B cell (primary cell): ENCODE data around the gene MAP2K5. TPM values are rescaled to one million over a fixed set of nuclear protein-coding genes. Genes with fewer than 3 reads are reported as not detected.

ENCODE experiments used
- ATAC-seq: fragments of 200-7000 bp; cut with Tn5 transposase; one replicate; pipeline ENCODE4 v1.10.0; 2021; ENCODE audit warnings: low read depth, mild to moderate bottlenecking, moderate number of reproducible peaks, moderate library complexity
- CTCF ChIA-PET: fragments of 350-600 bp; sonication (Branson Sonifier 250); formaldehyde crosslinking; loops from one replicate; lab custom pipeline; 2021; ENCODE audit warnings: antibody characterized with exemption, inconsistent platforms; lab: Charles Lee
- POLR2A ChIA-PET: fragments of 350-600 bp; sonication (Branson Sonifier 250); formaldehyde crosslinking; loops from one replicate; lab custom pipeline; 2021; ENCODE audit warnings: antibody characterized with exemption; lab: Charles Lee
- DNase-seq: peaks from one replicate; pipeline ENCODE4 v3.0.0; 2013
- H2AFZ ChIP-seq: 2 replicates; pipeline ENCODE4 v1.6.1; 2012; ENCODE audit warnings: mild to moderate bottlenecking, low read depth, low read length; ENCODE audit not compliant: insufficient read depth, poor library complexity, severe bottlenecking
- H3K27ac ChIP-seq, 2 donors: 1 replicate in 1 of 2; 2 replicates in 1 of 2; pipeline ENCODE4 v1.5.1; 2012 to 2013; ENCODE audit warnings: low read length in 2 of 2, mild to moderate bottlenecking in 2 of 2, moderate library complexity in 1 of 2
- H3K27me3 ChIP-seq, 4 experiments: fragments of 200-600 bp in 1 of 4; sonication (generic) in 1 of 4; replicated peaks in 1 of 4; 1 replicate in 2 of 4; 2 replicates in 2 of 4; pipeline versions ENCODE4 v1.6.1 to v1.7.0; 2013 to 2016; ENCODE audit warnings: low read length in 3 of 4, mild to moderate bottlenecking in 2 of 4, mixed read lengths in 1 of 4, moderate library complexity in 1 of 4; ENCODE audit not compliant: insufficient read depth in 4 of 4, control insufficient read depth in 3 of 4; ENCODE audit errors: control extremely low read depth in 1 of 4
- H3K36me3 ChIP-seq, 2 experiments: replicated peaks in 1 of 2; 1 replicate in 1 of 2; 2 replicates in 1 of 2; pipeline versions ENCODE4 v1.6.1 to v1.7.1; 2013; ENCODE audit warnings: low read length in 1 of 2; ENCODE audit not compliant: insufficient read depth in 2 of 2, control insufficient read depth in 1 of 2; ENCODE audit errors: control extremely low read depth in 1 of 2, extremely low read depth in 1 of 2
- H3K4me1 ChIP-seq, 2 donors: fragments of 200-600 bp in 1 of 2; sonication (generic) in 1 of 2; 1 replicate in 1 of 2; 2 replicates in 1 of 2; pipeline versions ENCODE4 v1.5.1 to v1.6.1; 2013 to 2017; ENCODE audit warnings: low read length in 2 of 2; ENCODE audit not compliant: control insufficient read depth in 2 of 2, insufficient read depth in 2 of 2
- H3K4me2 ChIP-seq: replicated peaks from 2 replicates; pipeline ENCODE3; 2012; ENCODE audit warnings: mild to moderate bottlenecking, low read depth, low read length; ENCODE audit not compliant: poor library complexity, severe bottlenecking
- H3K4me3 ChIP-seq, 5 experiments: fragments of 200-600 bp in 1 of 5; sonication (generic) in 1 of 5; 1 replicate in 3 of 5; 2 replicates in 2 of 5; pipeline versions ENCODE4 v1.5.1 to v1.7.0; 2011 to 2016; ENCODE audit warnings: low read length in 4 of 5, mild to moderate bottlenecking in 4 of 5, low read depth in 2 of 5, control low read depth in 1 of 5, moderate library complexity in 1 of 5; ENCODE audit not compliant: insufficient read depth in 1 of 5; ENCODE audit errors: control extremely low read depth in 1 of 5, extremely low read depth in 1 of 5
- H3K79me2 ChIP-seq: fragments of 200-600 bp; sonication (generic); one replicate; pipeline ENCODE4 v1.6.0; 2016; ENCODE audit warnings: low read length; ENCODE audit not compliant: control insufficient read depth, insufficient read depth
- H3K9ac ChIP-seq: fragments of 200-600 bp; sonication (generic); 2 replicates; pipeline ENCODE4 v1.6.1; 2017; ENCODE audit warnings: mild to moderate bottlenecking, low read length, moderate library complexity
- H3K9me3 ChIP-seq, 3 donors: one replicate each; pipeline versions ENCODE4 v1.6.1 to v1.7.1; 2013; ENCODE audit warnings: low read length in 2 of 3; ENCODE audit not compliant: control insufficient read depth in 2 of 3, insufficient read depth in 1 of 3; ENCODE audit errors: control extremely low read depth in 1 of 3
- H4K20me1 ChIP-seq: 2 replicates; pipeline ENCODE4 v1.6.0; 2012; ENCODE audit warnings: mild to moderate bottlenecking, low read length; ENCODE audit not compliant: insufficient read depth, control insufficient read depth, poor library complexity, severe bottlenecking
- H3K27ac Mint-ChIP-seq: one replicate; pipeline ENCODE4 v1.8.0; 2021; ENCODE audit warnings: mixed read lengths
- H3K27me3 Mint-ChIP-seq: one replicate; pipeline ENCODE4 v1.8.0; 2021; ENCODE audit warnings: mixed read lengths
- H3K4me1 Mint-ChIP-seq: one replicate; pipeline ENCODE4 v1.8.0; 2021; ENCODE audit warnings: mixed read lengths
- H3K4me3 Mint-ChIP-seq: one replicate; pipeline ENCODE4 v1.8.0; 2021; ENCODE audit warnings: mixed read lengths
- H3K9me3 Mint-ChIP-seq: one replicate; pipeline ENCODE4 v1.8.0; 2022; ENCODE audit warnings: mixed read lengths; ENCODE audit not compliant: insufficient read depth
- CTCF ChIP-seq: fragments of 200-600 bp; IDR thresholded peaks from one replicate; pipeline ENCODE4 v1.8.0; 2022; ENCODE audit warnings: antibody characterized with exemption, mild to moderate bottlenecking
- EZH2 ChIP-seq: IDR thresholded peaks from 2 replicates; pipeline ENCODE4 v1.6.1; 2012; ENCODE audit warnings: borderline replicate concordance, low read depth, mild to moderate bottlenecking, moderate library complexity, low read length; ENCODE audit not compliant: insufficient read depth, poor library complexity, severe bottlenecking
- WGBS: methylation state at CpG from one replicate; pipeline ENCODE4 v1.1.5; 2013; ENCODE audit warnings: missing lambda C conversion rate; ENCODE audit not compliant: insufficient coverage; 5-methylcytosine and 5-hydroxymethylcytosine counted together
- intact Hi-C: fragments of 100-400 bp; cut with micrococcal nuclease; formaldehyde crosslinking; loops from one replicate; pipeline ENCODE4 v1.10.0; 2022
- polyA plus RNA-seq: library from polyadenylated mRNA; depleted of rRNA; stranded (reverse); fragments of >200 nt; gene quantifications from 2 replicates; pipeline ENCODE4 v1.2.3, GENCODE V29; 2012
- total RNA-seq, 2 donors: library from RNA; stranded (reverse); fragments of 120-200 nt in 1 of 2; gene quantifications; 1 replicate in 1 of 2; 2 replicates in 1 of 2; pipeline versions ENCODE4 v1.2.3 to v1.2.4, GENCODE V29; 2013 to 2022

MAP2K5 gene
- total and polyA plus RNA-seq, 2 donors (not counting 1 experiment from before 2014, with no cell fraction given), result 11.1 to 40.0 TPM

DNA sequence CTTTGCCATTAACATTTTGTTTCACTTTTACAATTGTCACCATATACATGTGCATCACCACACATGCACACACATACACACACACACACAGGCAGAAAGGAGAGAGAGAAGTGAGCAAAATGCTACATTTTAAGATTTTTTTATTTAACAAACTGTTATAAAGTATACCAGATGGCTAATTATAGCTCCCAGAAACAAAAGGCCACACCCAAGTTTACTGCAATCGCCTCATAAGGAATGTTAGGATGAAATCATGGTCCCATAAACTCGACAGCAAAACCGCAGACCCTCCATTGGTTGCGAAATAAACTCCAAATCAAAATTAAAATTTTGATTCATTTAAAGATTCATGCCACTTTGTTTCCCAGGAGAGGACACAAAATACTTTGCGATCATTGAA lies 37.7 kb upstream of the MAP2K5 start:
- Histone ChIP-seq H4K20me1 (no peaks in the 10 kb centered on the region), H3K4me3 (no peak overlapping the region), H3K4me1 (peaks cover 12 to 16% of the 10 kb centered on the region in 2 donors), H3K27ac (no peak overlapping the region), H3K9me3 (no peaks in the 10 kb centered on the region), H3K9ac (no peak overlapping the region), H3K36me3 (no peaks in the 10 kb centered on the region), H2AFZ (no peak overlapping the region), H3K27me3 (no peaks in the 10 kb centered on the region), H3K79me2 (no peaks in the 10 kb centered on the region), H3K4me2 (no peak overlapping the region)
- DNase-seq (no peak), ATAC-seq (no peak)
- no peak for TF ChIP-seq EZH2
- TF ChIP-seq CTCF, result no peak
- 100% methylated on average over 5 of the region's 5 CpGs for WGBS
- CTCF ChIA-PET, result interaction anchor here (0.5 to 1.4 kb wide), 2 partner anchors 327 to 331 kb away, joined by 3 read pairs; no protein-coding TSS in a partner anchor
- POLR2A ChIA-PET, result no interaction called here
- no peak overlapping the region for H3K27ac Mint-ChIP-seq
- no peaks in the 10 kb centered on the region for H3K9me3 Mint-ChIP-seq
- H3K27me3 Mint-ChIP-seq, result no peaks in the 10 kb centered on the region
- H3K4me3 Mint-ChIP-seq, result no peak overlapping the region
- intact Hi-C loops, result loop anchor here (5.0 kb wide), 1 partner anchor 333 kb away; no protein-coding TSS in a partner anchor
- H3K4me1 Mint-ChIP-seq, result peaks cover 21% of the 10 kb centered on the region

GRCh38 chr15:67505675-67506572 lies 36.6 kb upstream of the MAP2K5 start:
- Histone ChIP-seq H3K4me2 (no peak overlapping the region), H3K9me3 (no peaks in the 10 kb centered on the region), H3K79me2 (no peaks in the 10 kb centered on the region), H3K27me3 (no peaks in the 10 kb centered on the region), H3K4me1 (peaks cover 12 to 16% of the 10 kb centered on the region in 2 donors), H4K20me1 (no peaks in the 10 kb centered on the region), H3K4me3 (no peak overlapping the region), H2AFZ (no peak overlapping the region), H3K36me3 (no peaks in the 10 kb centered on the region), H3K9ac (no peak overlapping the region), H3K27ac (no peak overlapping the region)
- CTCF ChIA-PET, result no interaction called here
- H3K27me3 Mint-ChIP-seq, result no peaks in the 10 kb centered on the region
- H3K27ac Mint-ChIP-seq, result no peak overlapping the region
- no peak overlapping the region for H3K4me3 Mint-ChIP-seq
- DNase-seq (peak; percentile 14), ATAC-seq (no peak)
- peaks cover 21% of the 10 kb centered on the region for H3K4me1 Mint-ChIP-seq
- POLR2A ChIA-PET, result interaction anchor here (1.5 kb wide), 1 partner anchor 16 kb away, joined by 3 read pairs; no protein-coding TSS in a partner anchor
- no peaks in the 10 kb centered on the region for H3K9me3 Mint-ChIP-seq
- TF ChIP-seq CTCF, result no peak
- TF ChIP-seq EZH2, result no peak
- intact Hi-C loops, result no loop called here
- WGBS, result 0% methylated on average over 1 of the region's 5 CpGs
